HepG2 (cell line): ENCODE results near the gene TUBA4B. TPM values are rescaled to one million over a fixed set of nuclear protein-coding genes. Genes with fewer than 3 reads are reported as not detected.

ENCODE experiments used
- ARNT ChIP-seq: fragments of 450-650 bp; IDR thresholded peaks from 2 replicates; pipeline ENCODE4 v1.6.1; 2017
- EEA1 ChIP-seq: sonication (generic); formaldehyde crosslinking; IDR thresholded peaks from 2 replicates; pipeline ENCODE4 v1.5.1; 2020; ENCODE audit warnings: mild to moderate bottlenecking, missing genetic modification reagents, borderline replicate concordance
- IKZF1 ChIP-seq: fragments of 450-650 bp; IDR thresholded peaks from 2 replicates; pipeline ENCODE4 v1.7.1; 2016
- NCOA1 ChIP-seq: sonication (generic); formaldehyde crosslinking; IDR thresholded peaks from 2 replicates; pipeline ENCODE4 v1.9.0; 2021; ENCODE audit warnings: missing genetic modification reagents
- RFX3 ChIP-seq: IDR thresholded peaks from 2 replicates; pipeline ENCODE4 v1.6.1; 2016; ENCODE audit warnings: missing biosample characterization, missing genetic modification reagents
- SRY ChIP-seq: sonication (generic); formaldehyde crosslinking; IDR thresholded peaks from 2 replicates; pipeline ENCODE4 v1.8.0; 2022; ENCODE audit warnings: mild to moderate bottlenecking, missing genetic modification reagents
- TOPORS ChIP-seq: sonication (generic); formaldehyde crosslinking; IDR thresholded peaks from 2 replicates; pipeline ENCODE4 v1.8.0; 2023; ENCODE audit warnings: mild to moderate bottlenecking, missing genetic modification reagents
- ZNF224 ChIP-seq: sonication (generic); formaldehyde crosslinking; IDR thresholded peaks from 2 replicates; pipeline ENCODE4 v1.5.0; 2020; ENCODE audit warnings: mild to moderate bottlenecking, missing genetic modification reagents
- ZNF431 ChIP-seq: sonication (generic); formaldehyde crosslinking; IDR thresholded peaks from 2 replicates; pipeline ENCODE4 v1.9.0; 2022; ENCODE audit warnings: missing genetic modification reagents, low read depth, mild to moderate bottlenecking, borderline replicate concordance
- ZNF780A ChIP-seq: sonication (generic); formaldehyde crosslinking; IDR thresholded peaks from 2 replicates; pipeline ENCODE4 v1.8.0; 2022; ENCODE audit warnings: mild to moderate bottlenecking, missing genetic modification reagents, moderate library complexity
- polyA plus RNA-seq, 8 experiments: library from polyadenylated mRNA; depleted of rRNA in 3 of 8; stranded (reverse) in 7 of 8; unstranded in 1 of 8; fragments of >200 nt; fragmentation: Illumina TruSeq in 4 of 8; extraction: Trizol in 4 of 8; gene quantifications; 2 replicates each; pipeline versions ENCODE4 v1.2.1 to v1.2.3, GENCODE V29; 2011 to 2016; ENCODE audit warnings: low read depth in 4 of 8, missing spikeins in 1 of 8, mixed read lengths in 1 of 8; ENCODE audit not compliant: insufficient read depth in 1 of 8
- total RNA-seq, 5 experiments: library from RNA; depleted of rRNA; stranded (reverse); fragments of >200 nt; fragmentation: Illumina TruSeq; extraction: Trizol; gene quantifications; 2 replicates each; pipeline ENCODE4 v1.2.3, GENCODE V29; 2016; ENCODE audit warnings: low read depth in 1 of 5
- TF ChIP-seq, protein P1 (sequence below): sonication (generic); formaldehyde crosslinking; IDR thresholded peaks from 2 replicates; pipeline ENCODE4 v1.5.0; 2020; ENCODE audit warnings: mild to moderate bottlenecking, missing genetic modification reagents, borderline replicate concordance
- TF ChIP-seq, protein P2 (sequence below): fragments of 450-650 bp; IDR thresholded peaks from 2 replicates; pipeline ENCODE4 v1.6.1; 2016
- TF ChIP-seq, protein P3 (sequence below): IDR thresholded peaks from 2 replicates; pipeline ENCODE4 v1.6.1; 2016; ENCODE audit warnings: missing biosample characterization, missing genetic modification reagents, low read depth
- TF ChIP-seq, protein P4 (sequence below): sonication (generic); formaldehyde crosslinking; IDR thresholded peaks from 2 replicates; pipeline ENCODE4 v1.5.0; 2020; ENCODE audit warnings: missing genetic modification reagents, mild to moderate bottlenecking, borderline replicate concordance
- TF ChIP-seq, protein P5 (sequence below): sonication (generic); formaldehyde crosslinking; IDR thresholded peaks from 2 replicates; pipeline ENCODE4 v1.8.0; 2022; ENCODE audit warnings: mild to moderate bottlenecking, missing genetic modification reagents, moderate library complexity
- TF ChIP-seq, protein P6 (sequence below): sonication (generic); formaldehyde crosslinking; IDR thresholded peaks from 2 replicates; pipeline ENCODE4 v1.5.0; 2020; ENCODE audit warnings: missing genetic modification reagents

The TUBA4B gene
- total and polyA plus RNA-seq, 2 of the 13 experiments (the other 11 are each of a cell fraction or from before 2014, with no cell fraction given), result 0.18 to 0.22 TPM

DNA sequence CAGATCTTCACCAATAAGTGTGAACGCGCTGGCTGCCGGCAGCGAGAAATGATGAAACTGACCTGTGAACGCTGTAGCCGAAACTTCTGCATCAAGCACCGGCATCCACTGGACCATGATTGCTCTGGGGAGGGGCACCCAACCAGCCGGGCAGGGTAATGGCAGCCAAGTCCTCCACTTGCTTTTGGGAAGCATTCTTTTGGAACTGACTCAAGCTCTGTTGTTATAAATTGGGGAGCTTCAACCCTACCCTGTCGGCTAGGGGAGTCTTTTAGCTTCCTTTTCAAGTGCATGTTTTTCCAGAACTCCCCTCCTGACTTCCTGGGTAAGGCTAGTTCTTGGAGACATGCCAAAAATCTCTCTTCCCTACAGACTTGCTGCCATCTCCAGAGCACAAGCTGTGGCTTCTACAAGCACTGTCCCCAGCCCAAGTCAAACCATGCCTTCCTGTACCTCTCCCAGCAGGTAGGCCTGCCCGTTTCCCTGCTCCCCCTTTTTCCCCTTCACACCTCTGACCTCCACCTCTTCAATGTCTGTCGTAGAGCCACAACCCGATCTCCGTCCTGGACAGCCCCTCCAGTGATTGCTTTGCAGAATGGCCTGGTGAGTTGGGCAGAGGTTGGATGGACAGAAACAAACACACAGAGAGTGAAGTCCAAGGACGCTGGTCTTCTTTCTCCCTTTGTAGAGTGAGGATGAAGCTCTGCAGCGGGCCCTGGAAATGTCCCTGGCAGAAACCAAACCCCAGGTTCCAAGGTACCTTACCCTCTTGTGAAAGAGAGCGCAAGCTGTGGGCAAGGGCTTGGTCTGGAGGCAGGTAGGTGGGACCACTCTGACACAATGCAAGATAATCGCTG, 44.9 kb upstream of the TUBA4B start (continued):
- TF ChIP-seq, protein P1, sequence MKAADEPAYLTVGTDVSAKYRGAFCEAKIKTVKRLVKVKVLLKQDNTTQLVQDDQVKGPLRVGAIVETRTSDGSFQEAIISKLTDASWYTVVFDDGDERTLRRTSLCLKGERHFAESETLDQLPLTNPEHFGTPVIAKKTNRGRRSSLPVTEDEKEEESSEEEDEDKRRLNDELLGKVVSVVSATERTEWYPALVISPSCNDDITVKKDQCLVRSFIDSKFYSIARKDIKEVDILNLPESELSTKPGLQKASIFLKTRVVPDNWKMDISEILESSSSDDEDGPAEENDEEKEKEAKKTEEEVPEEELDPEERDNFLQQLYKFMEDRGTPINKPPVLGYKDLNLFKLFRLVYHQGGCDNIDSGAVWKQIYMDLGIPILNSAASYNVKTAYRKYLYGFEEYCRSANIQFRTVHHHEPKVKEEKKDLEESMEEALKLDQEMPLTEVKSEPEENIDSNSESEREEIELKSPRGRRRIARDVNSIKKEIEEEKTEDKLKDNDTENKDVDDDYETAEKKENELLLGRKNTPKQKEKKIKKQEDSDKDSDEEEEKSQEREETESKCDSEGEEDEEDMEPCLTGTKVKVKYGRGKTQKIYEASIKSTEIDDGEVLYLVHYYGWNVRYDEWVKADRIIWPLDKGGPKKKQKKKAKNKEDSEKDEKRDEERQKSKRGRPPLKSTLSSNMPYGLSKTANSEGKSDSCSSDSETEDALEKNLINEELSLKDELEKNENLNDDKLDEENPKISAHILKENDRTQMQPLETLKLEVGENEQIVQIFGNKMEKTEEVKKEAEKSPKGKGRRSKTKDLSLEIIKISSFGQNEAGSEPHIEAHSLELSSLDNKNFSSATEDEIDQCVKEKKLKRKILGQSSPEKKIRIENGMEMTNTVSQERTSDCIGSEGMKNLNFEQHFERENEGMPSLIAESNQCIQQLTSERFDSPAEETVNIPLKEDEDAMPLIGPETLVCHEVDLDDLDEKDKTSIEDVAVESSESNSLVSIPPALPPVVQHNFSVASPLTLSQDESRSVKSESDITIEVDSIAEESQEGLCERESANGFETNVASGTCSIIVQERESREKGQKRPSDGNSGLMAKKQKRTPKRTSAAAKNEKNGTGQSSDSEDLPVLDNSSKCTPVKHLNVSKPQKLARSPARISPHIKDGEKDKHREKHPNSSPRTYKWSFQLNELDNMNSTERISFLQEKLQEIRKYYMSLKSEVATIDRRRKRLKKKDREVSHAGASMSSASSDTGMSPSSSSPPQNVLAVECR (CRISPR knock-in tag), result peak; percentile 54; the same call in 1 of the 2 replicates
- no peak for TF ChIP-seq NCOA1
- no peak for TF ChIP-seq ZNF224 (CRISPR knock-in tag)
- no peak for TF ChIP-seq SRY
- TF ChIP-seq, protein P2, sequence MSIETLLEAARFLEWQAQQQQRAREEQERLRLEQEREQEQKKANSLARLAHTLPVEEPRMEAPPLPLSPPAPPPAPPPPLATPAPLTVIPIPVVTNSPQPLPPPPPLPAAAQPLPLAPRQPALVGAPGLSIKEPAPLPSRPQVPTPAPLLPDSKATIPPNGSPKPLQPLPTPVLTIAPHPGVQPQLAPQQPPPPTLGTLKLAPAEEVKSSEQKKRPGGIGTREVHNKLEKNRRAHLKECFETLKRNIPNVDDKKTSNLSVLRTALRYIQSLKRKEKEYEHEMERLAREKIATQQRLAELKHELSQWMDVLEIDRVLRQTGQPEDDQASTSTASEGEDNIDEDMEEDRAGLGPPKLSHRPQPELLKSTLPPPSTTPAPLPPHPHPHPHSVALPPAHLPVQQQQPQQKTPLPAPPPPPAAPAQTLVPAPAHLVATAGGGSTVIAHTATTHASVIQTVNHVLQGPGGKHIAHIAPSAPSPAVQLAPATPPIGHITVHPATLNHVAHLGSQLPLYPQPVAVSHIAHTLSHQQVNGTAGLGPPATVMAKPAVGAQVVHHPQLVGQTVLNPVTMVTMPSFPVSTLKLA, result no peak
- no peak for TF ChIP-seq ZNF431 (CRISPR knock-in tag)
- no peak for TF ChIP-seq ARNT
- TF ChIP-seq, protein P3, sequence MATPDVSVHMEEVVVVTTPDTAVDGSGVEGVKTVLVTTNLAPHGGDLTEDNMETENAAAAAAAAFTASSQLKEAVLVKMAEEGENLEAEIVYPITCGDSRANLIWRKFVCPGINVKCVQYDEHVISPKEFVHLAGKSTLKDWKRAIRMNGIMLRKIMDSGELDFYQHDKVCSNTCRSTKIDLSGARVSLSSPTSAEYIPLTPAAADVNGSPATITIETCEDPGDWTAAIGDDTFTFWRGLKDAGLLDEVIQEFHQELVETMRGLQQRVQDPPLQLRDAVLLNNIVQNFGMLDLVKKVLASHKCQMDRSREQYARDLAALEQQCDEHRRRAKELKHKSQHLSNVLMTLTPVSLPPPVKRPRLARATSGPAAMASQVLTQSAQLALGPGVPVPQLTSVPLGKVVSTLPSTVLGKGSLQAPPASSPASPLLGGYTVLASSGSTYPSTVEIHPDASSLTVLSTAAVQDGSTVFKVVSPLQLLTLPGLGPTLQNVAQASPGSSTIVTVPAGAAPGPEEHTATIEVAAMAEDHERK (CRISPR knock-in tag), result no peak
- TF ChIP-seq, protein P4, sequence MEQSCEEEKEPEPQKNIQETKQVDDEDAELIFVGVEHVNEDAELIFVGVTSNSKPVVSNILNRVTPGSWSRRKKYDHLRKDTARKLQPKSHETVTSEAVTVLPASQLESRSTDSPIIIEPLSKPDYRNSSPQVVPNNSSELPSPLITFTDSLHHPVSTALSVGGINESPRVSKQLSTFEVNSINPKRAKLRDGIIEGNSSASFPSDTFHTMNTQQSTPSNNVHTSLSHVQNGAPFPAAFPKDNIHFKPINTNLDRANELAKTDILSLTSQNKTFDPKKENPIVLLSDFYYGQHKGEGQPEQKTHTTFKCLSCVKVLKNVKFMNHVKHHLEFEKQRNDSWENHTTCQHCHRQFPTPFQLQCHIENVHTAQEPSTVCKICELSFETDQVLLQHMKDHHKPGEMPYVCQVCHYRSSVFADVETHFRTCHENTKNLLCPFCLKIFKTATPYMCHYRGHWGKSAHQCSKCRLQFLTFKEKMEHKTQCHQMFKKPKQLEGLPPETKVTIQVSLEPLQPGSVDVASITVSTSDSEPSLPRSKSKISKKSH, result no peak
- TF ChIP-seq, protein P5, sequence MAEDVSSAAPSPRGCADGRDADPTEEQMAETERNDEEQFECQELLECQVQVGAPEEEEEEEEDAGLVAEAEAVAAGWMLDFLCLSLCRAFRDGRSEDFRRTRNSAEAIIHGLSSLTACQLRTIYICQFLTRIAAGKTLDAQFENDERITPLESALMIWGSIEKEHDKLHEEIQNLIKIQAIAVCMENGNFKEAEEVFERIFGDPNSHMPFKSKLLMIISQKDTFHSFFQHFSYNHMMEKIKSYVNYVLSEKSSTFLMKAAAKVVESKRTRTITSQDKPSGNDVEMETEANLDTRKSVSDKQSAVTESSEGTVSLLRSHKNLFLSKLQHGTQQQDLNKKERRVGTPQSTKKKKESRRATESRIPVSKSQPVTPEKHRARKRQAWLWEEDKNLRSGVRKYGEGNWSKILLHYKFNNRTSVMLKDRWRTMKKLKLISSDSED (CRISPR knock-in tag), result no peak
- no peak for TF ChIP-seq EEA1 (CRISPR knock-in tag)
- no peak for TF ChIP-seq IKZF1
- TF ChIP-seq, protein P6, sequence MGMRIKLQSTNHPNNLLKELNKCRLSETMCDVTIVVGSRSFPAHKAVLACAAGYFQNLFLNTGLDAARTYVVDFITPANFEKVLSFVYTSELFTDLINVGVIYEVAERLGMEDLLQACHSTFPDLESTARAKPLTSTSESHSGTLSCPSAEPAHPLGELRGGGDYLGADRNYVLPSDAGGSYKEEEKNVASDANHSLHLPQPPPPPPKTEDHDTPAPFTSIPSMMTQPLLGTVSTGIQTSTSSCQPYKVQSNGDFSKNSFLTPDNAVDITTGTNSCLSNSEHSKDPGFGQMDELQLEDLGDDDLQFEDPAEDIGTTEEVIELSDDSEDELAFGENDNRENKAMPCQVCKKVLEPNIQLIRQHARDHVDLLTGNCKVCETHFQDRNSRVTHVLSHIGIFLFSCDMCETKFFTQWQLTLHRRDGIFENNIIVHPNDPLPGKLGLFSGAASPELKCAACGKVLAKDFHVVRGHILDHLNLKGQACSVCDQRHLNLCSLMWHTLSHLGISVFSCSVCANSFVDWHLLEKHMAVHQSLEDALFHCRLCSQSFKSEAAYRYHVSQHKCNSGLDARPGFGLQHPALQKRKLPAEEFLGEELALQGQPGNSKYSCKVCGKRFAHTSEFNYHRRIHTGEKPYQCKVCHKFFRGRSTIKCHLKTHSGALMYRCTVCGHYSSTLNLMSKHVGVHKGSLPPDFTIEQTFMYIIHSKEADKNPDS (CRISPR knock-in tag), result peak; percentile 46; the same call in 1 of the 2 replicates
- no peak for TF ChIP-seq TOPORS (CRISPR knock-in tag)
- no peak for TF ChIP-seq RFX3 (CRISPR knock-in tag)
- no peak; the same call in 1 of the 2 replicates for TF ChIP-seq ZNF780A
